NCI-H345 treated with DMSO at 0.1 percent for 48 hours (cell line): ENCODE data around the gene MXRA5.
"Not testable (repeated sequence)": the region's sequence is repeated elsewhere in the genome, so short reads cannot be mapped to it uniquely, and the experiment has no call there.

Experiments
- DNase-seq: peaks from one replicate; lab custom pipeline; 2025; ENCODE audit not compliant: unreplicated experiment; lab: John Stamatoyannopoulos, UW

The MXRA5 gene

DNA sequence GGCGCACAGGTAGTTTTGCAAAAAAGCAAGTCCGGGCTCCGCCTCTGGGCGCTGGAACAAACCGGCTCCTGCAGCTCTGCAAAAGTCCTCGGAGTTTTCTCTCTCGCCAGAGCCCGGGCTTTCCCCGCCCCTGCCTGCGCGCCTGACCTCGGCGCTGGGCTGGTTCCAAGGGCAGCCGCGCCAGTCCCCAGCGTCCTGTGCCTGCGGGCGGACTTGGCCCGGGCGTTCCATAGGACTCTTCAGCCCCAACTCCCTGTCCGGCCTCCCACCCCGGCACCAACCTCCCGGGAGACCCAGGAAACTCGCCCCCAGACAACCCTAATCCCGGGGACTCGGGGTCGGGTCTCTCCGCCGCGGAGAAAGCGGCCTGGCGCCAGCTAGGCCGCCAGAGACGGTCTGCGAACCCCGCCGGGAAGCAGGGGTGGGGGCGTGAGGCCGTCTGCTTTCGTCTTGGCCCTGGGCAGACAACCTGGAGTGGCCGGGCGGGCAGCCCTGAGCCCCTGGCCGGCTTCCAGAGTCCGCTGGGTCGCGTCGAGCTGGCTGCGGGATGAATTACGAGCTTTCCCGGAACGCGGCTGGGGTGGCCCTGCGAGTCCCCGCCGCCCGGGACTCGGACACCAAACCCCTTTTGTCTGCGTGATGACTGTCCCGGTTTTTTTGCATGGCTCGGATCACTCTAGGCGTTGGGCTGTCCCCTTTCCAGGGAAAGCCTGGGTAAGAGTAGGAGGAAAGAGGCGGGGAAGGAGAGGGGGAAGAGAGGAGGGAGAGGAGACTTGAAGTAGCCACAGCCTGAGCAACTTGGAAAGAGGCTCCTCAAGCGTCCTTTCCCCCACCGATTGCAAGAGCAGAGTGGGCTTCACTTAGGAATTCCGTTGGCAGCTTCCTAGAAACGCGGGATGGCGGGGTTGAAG, 916 bp downstream of the MXRA5 start:
- DNase-seq: no peak

DNA sequence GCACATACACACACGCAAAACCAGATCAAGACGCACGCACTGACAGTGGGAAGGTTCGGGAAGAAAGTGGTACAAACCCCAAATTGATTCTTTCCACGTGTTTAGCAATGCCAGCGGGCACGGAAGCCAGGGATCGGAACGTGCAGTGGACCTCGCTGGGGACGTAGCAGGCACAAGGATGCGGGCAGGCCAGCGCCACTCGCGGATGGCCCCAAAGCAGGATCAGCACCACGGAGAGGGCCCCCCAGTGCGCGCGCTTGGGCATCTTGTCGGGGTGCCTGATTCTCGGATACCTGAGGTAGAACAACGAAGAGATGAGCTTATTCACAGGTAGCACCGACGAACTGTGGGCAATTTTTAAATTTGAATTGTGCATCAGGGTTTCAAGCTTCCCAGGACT, 2.9 kb downstream of the MXRA5 start:
- not testable (repeated sequence) for DNase-seq

DNA sequence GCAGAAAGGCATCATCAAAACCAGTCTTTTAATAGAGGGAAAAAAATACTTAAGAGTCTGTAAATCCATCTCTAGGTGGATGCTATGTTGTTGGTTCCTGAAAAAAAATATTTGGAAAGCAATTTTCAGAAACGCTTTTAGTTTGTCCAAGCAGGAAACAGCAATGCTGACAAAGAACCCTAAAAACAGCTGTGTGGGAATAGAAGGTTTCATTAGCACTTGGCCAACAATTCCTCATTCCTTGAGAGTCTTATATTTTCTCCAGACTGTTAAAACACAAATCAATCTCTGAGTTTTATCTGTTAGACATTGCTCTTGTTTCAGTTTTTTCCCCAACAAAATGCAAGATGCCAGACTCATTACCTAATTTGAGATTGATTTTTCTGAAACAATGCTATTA, 6.4 kb downstream of the MXRA5 start:
- no peak for DNase-seq

DNA sequence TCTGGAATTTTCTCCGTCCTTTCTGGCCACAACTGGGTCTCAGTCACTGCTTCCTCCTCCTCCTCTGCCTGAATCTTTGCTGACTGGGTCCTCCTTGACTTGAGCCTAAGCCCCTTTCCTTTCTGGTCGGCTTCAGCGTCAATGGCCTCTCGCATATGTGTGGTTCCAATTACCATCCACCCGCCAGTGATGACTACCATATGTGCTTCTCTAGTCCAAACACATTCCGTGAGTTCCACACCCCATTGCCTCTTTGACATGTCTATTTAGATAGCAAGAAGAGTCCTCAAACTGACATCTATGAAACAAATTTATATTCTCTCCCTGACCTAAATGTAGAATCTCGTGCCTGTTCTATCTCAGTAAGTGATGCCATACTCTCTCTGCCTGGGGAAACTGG, 19.8 kb downstream of the MXRA5 start:
- no peak for DNase-seq

DNA sequence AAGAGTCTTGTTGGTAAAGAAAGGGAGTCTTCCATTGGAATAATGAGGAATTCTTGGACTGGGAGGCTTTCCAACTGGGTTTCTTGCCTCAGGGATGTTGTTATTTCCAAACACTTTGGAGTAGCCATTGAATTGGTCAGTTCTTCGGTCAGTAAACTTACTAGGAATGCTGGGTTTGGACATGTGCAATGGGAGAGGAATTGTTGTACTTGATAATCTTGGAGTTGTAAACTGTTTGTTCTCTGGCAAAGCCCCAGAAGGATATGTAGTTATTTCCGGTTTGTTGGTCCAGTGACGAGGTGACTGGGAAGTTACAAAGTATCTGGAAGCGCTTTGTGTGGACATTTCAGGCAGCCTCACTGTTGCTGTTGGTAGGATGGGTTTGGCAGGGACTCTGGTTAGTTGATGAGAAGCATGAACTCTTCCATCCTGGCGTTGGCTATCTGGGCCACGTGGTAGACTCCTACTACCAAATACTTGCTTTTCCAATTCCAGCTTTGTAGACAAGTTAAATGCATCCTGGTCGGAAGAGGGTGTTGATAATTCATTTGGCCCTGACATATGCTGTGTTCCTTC, 25.9 kb downstream of the MXRA5 start:
- no peak for DNase-seq

DNA sequence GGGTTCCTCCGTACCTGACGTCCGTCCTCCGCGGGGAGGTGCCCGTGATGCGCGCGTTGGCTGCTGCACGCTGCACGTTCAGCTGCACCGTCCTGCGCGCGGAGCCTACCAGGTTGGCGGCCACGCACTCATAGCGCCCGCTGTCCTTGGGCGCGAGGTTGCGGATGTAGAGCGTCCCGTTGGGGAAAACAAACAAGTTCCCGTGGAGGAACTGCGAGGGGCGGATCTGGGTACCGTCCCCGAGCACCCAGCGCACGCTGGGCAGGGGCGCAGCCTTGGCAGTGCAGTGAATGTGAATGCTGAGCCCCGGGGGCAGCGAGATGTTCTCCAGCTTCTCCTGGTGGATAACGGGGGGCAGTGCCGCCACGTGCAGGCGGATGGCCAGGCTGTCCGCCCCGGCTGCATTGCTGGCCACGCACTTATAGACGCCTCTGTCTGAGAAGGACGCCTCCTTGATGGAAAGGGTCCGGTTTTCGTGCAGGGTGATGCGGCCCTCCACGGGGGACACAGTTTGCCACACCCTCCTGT, 29.2 kb downstream of the MXRA5 start:
- no peak for DNase-seq

DNA sequence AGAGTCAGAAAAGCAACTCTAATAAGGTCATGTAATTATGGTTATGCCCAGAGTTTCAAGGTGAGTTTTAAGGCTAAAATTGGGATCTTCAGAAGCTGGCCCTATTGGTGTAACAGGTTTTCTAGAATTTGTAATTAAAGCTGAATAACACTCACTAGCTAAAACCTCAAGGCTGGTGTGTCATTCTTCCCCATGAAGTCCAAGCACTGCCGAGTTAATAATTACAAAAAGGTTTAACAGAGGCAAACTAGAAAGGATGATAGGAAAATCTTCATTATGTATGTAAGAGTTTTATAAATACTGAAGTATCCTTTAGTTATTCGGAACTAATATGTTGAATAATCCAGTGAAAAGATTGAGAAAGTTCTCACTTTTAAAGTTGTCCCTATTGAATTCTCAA, 34.3 kb downstream of the MXRA5 start:
- DNase-seq: no peak

DNA sequence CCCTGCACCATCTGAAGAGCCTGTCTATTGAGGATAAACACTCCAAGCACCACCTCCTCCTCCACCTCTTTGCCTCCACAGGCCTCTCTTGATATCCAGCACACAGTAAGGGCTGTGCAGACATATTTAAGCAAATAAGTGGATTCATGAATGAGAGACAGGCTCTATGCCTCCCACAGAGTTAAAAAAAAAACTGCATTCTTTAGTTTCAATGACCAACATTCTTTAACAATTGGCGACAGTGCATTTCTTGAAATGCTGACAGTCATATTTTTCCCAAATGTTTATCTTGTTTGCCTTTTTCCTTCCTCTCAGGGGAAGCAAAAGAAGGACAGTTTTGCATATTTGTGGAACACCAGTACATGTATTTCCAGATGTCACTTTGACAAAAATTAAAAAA, 38.6 kb downstream of the MXRA5 start:
- no peak for DNase-seq

DNA sequence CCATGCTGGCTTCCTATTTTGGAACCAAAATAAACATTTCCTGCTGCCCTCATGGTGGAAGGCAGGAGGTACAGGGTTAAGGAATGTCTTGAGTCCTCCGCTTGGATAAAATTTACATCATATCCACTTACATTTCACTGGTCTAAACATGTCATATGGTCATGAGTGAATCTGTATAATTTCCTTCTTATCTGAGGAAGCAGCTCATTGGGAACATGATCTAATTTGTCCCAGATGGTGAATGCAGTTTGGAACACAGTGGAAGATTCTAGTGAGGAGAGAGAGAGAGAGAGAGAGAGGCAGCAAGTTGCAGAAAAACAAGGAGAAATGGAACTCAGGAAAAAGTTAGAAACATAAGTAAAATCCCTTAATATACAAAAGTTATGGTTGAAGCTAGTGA, 46.8 kb downstream of the MXRA5 start:
- no peak for DNase-seq

DNA sequence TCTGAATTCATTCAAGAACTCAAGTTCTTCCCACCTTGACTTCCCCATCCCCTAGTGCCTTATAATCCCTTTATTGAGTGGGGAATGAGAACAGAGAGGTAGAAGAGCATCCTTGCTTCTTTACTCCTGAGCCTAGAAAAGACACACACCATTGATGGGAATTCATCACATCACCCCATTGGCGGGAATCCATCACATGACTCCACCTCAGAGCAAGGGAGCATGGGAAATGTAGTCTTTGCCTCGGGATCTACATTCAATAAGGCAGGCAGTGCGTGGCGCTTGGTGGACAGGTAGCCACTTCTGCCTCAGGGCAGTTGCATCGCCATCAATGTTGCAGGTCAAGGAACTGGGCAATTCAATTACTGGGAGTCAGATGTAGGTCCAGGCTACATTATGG, 50.7 kb downstream of the MXRA5 start:
- no peak for DNase-seq

DNA sequence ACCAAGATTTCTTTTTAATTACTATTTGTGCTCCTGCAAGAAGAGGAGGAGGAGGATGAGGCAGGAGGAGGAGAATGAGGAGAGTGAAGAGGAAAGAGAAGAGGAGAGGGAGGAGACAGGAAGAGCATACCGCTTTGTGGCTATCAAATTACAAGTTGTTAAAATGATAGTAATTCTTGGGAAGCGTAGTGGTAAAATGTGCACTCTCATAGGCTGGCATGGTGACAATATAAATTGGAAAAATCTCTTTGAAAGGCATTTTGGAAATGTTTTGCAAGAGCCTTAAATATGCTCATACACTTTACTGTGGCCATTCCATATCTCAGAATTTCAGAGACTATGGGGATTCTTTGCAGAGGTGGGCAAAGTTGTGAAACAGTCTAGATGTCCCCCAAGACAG, 53.2 kb downstream of the MXRA5 start:
- no peak for DNase-seq

DNA sequence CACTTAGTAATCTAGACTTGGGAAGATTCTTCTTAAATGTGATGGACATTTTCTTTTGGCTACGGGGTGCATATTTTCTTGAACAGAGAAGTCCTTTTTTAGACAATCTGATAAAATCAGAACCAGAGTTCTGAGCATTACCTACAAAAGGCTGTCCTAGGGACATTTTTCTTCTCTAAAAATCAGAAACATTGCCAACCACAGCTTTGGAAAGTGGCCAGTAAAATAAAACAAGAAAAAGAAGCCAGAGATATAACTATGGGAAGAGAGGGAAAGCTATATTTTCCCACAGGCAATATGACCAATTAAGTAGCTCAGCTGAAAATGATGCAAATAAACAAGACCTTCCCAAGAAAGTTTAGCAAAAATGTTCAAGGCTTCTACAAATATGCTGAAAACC, 55.9 kb downstream of the MXRA5 start:
- DNase-seq: no peak

DNA sequence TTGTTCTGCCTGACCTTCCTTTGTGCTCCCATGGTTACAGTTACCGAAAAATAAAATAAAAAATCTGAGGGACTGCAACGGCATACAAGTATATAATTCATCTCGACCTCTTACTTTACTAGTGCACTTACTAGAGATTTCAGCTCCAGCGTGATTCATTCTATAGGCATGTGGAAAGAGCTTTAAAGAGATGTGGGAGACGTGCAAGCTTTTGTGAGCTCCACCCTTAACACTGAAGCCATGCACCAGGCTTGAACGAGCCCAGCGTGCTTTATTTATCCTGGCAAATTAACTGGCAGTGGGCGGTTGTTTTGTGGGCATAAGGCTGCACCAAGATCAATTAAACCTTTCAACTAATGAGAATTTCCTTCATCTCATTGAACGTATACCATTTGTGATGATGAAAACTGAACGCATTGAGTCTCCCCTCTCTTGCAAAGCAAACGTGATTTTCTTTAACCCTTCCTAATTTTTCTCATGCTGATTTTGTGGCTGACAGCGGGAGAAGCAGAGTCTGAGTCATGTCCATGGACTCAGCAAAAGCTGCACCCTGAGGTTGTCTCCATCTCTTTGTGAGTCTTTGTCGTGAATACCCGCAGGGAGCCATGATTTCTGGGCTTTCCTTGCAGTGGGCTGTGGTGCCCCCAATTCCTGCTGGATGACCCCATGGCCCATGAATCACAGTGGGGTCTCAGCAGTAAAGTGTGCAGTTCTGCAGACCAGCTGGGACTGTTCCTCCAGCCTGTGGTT, 60.1 kb downstream of the MXRA5 start:
- DNase-seq: no peak

DNA sequence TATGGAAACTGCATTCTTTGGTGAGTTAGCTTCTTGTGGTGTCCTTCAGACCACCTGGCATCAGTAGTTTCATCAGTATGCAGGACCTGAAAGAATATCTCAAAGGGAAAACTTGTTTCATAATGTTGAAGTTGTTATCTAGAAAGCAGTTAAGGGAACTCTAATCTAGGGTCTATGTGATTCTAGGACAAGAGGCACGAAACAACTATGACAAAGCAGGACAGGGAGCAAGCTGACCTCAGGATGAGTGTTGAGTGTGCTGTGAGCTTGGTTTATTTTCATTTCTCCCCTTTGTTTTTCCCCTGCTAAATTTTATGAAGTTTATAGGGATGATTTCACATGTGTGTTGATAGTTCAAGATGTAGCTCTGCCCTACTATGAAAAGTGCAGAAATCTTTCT, 65.7 kb downstream of the MXRA5 start:
- DNase-seq: no peak

DNA sequence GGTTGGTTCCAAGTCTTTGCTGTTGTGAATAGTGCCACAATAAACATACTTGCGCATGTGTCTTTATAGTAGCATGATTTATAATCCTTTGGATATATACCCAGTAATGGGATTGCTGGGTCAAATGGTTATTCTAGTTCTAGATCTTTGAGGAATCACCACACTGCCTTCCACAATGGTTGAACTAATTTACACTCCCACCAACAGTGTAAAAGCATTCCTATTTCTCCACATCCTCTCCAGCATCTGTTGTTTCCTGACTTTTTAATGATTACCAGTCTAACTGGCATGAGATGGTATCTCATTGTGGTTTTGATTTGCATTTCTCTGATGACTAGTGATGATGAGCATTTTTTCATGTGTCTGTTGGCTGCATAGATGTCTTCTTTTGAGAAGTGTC, 72.8 kb downstream of the MXRA5 start:
- DNase-seq: not testable (repeated sequence)

DNA sequence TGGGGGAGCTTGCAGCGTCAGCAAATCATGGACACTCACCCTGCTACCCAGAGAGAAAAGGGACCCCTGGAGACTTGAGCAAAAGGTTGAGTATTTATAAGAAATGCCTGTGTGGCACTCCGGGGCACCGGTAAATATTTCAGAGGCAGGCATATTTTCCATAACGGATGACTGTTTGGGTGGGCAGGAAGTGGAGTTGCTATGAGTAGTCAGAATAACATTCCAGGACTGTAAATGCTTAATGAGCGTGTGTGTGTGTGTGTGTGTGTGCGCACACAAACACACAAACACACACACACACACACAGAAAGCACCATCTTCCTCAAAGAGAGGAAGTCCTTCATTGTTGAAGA, 74.6 kb downstream of the MXRA5 start:
- no peak for DNase-seq

DNA sequence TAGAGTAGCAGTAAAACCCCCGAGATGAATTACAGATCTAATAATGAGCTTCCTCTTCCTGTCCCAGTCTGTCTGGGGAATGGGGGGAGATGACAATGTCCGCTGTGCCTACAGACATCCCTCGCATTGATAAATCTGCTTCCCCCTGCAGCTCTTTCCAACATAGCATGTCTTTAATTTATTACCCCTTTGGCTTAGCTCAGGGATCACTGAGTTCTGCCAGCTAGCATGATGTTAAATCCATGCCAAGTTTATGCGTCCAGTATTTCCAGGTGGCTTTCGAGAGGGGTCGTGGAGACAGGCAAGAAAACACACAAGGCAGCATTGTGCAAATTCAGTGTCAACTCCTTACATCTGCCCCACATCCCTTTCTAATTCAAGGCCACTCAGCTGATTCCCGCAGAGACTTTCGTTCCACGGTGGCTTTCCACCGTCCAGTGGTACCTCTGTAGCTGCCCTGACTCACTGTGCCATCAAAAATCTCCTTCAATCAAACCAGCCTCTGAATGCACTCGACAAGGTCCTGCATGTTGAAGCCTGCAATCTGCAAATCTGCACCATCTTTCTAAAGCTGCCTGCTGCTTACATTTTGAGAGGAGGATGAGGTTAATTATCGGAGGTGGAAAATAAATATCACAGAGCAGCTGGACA, 75.1 kb downstream of the MXRA5 start:
- DNase-seq: no peak

DNA sequence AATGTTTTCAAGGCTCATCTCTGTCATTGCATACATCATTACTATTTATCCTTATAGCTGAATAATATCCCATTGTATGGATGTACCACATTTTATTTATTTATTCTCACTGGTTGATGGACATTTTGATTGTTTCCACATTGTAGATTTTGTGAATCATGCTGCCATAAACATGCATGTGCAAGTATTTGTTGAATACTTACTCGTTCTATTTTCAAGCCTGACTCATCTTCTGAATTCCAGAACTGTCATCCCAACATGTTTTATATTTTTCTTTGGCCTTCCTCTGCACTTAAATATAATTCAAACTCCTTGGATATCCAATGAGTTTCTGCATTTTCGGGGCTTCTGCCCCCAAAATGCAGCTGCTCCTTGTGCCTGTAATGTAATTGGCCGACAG, 77.6 kb downstream of the MXRA5 start:
- no peak for DNase-seq

DNA sequence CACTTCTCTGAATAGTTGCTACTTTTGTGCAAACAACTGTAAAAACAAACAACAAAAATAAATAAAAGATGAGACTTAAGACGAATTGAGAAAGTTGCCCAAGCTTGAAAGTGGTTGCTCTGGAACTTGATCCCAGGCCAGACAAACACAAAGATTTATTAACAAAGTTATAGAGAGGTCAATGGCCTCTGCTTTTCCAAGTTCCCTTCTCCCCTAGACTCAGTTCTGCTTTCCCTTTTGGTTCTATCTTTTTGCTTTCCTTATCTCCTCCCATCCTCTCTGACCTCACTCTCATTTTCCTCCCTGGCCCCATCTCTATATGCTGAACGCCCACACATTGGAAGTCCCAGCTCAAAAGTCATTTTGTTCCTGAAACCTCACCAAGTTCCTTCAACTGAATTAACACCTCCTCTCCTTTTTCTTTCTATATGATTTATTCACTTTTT, 82.7 kb downstream of the MXRA5 start:
- no peak for DNase-seq

DNA sequence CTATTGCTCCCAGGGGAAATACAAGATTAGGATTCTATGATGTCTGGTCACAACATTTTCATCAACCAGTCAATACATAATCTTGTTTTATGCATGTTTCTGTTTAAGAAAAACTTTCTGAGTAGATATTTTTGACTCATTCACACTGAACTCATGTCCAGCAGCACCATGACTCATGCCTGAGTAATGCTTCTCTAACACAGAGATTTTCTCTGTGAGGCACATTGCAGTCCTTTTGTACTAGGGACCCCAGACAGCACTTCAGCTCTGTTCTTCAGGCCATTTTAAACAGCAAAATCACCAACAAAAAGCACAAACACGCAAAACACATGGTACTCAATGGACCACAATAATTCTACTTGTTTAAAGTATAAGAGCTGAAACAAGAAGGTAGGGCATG, 83.6 kb downstream of the MXRA5 start:
- no peak for DNase-seq
